SIG-M5 (cell line): Measurements from ENCODE around the gene TUT1.

Source experiments
- DNase-seq: peaks from one replicate; lab custom pipeline; 2025; lab: John Stamatoyannopoulos, UW

Gene TUT1

GRCh38 chr11:62540804-62541701 is 50.3 kb downstream of the TUT1 start:
- peak; percentile 62 for DNase-seq

- no peak for DNase-seq
These were observed 51.9 kb downstream of the TUT1 start for GRCh38 chr11:62539238-62539925.

GRCh38 chr11:62538470-62539237 is 52.7 kb downstream of the TUT1 start:
- DNase-seq = no peak

- no peak for DNase-seq
These were observed 54.9 kb downstream of the TUT1 start for GRCh38 chr11:62536301-62536957.

GRCh38 chr11:62535802-62536201 is 55.5 kb downstream of the TUT1 start:
- no peak for DNase-seq

GRCh38 chr11:62534779-62535545 is 56.4 kb downstream of the TUT1 start:
- DNase-seq = no peak

- no peak for DNase-seq
These were observed 59.2 kb downstream of the TUT1 start for GRCh38 chr11:62532096-62532495.
